ENCODE results near the gene SCAND1.

SCAND1 gene

DNA sequence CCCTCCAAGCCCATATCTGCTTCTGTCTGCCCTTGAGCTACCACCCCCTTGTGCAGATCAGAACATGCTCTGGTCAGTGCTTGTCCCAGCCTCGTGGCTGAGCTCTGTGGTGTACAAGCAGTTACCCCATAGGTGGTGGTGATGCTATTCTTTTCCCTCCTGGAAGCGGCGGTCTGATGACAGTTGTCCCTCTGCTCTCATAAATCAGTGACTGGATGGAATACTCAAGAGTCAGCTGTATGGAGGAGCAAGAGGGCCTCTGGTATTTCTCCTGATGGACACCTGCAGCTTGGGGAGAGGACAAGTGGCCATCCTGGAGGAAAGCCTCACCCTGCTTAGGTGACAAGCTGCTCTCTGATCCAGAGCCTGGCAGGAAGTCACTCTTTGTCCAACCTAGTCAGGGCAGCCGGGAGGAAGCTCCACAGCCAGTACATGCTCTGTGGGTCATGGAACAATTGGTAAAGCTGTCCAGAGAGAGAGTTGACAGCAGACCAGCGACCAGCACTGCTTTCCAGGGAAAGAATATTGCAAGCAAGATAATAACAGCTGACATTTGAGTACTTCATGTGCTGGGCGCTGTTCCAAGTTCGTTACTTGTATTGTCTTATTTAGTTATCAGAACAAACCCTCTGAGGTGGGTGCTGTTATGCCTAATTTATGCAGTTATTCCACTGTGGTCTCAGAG, 47.1 kb downstream of the SCAND1 start:
- peak in 1 of 56 donors; percentile 0 for DNase-seq

DNA sequence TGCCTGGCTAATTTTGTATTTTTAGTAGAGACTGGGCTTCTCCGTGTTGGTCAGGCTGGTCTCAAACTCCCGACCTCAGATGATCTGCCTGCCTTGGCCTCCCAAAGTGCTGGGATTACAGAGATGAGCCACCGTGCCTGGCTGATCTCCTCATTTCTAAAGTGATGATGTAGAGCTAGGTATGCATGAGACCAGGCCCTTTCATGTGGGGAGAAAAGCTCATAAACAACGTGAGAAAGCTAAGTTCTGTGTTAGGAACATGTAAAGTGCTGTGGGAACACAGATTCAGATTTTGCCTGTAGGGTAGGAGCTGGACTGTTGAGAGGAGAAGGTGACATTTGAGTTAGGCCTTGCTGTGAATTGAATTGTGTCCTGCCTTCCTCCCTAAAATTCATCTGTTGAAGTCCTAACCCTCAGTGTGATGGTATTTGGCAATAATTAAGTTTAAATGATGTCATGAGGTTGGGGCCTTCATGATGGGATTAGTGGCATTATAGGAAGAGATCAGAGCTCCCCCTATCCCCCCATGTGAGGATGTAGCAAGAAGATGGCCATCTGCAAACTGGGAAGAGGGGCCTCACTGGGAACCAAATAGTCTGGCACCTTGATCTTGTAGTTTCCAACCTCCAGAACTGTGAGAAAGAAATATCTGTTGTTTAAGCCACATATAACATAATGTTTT, 49.2 kb downstream of the SCAND1 start:
- DNase-seq, result no peak

DNA sequence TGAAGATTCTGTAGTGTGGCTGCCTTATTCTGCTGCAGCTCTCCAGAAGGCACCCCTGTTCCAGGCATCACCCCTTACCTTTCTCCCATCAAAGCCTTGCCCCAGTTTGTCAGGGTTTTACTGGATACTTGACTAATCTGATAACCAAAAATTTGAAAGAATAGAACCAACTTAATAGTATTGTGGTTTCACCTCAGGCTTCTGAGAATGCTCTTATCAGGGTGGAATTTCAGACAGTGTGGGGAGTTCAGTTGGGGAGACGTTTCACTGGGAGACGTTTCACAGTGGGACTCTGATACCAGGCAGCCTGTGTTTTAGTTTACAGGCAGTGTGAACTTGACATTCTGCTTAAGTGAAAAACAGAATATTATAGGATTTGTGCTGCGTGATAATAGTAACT, 50.5 kb downstream of the SCAND1 start:
- DNase-seq, result no peak

Data from nucleus accumbens (tissue), 56 donors.